IPS-15b (cell line): ENCODE results near the gene RAB37.

ENCODE experiments used
- H3K27me3 ChIP-seq: one replicate; pipeline ENCODE4 v1.6.1; 2013; ENCODE audit warnings: low read length; ENCODE audit not compliant: control insufficient read depth, insufficient read depth
- H3K36me3 ChIP-seq: one replicate; pipeline ENCODE4 v1.6.1; 2013; ENCODE audit warnings: low read length; ENCODE audit not compliant: control insufficient read depth, insufficient read depth
- H3K4me1 ChIP-seq: one replicate; pipeline ENCODE4 v1.6.1; 2013; ENCODE audit warnings: mild to moderate bottlenecking, low read length; ENCODE audit not compliant: control insufficient read depth, insufficient read depth
- H3K4me3 ChIP-seq: one replicate; pipeline ENCODE4 v1.5.1; 2013; ENCODE audit warnings: low read depth, low read length
- H3K9ac ChIP-seq: one replicate; pipeline ENCODE4 v1.6.1; 2013; ENCODE audit warnings: low read depth, mild to moderate bottlenecking, low read length
- H3K9me3 ChIP-seq: one replicate; pipeline ENCODE4 v1.6.1; 2013; ENCODE audit warnings: mild to moderate bottlenecking, low read length; ENCODE audit not compliant: control insufficient read depth, insufficient read depth

RAB37 gene

DNA sequence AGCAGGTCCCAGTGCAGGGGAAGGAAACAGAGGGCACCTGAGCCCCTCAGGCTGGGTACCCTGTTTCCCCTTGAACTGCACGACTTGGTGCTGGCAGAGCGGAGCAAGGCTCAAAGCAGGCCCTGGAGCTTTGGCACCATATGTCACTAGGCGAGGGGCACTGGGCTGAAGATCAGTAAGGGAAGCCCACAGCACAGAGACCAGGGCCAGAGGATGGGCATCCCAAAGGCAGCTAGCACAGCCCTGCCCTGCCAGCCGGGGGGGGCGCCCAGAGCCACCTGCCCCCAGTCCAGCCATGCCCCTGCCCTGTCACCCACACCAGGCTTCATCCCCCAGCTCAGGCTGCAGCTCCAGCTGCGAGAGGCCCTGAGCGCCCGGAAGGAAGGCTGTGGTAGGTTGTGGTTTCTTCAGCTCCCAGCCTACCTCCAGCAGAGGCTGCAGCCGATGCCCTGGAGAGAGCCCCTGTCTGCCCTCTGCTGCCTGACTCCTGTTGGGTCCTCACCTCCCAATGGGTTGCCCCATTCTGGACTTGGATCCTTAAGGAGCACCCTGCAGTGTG lies 22.3 kb downstream of the RAB37 start:
- Histone ChIP-seq H3K4me3 (no peak overlapping the region), H3K9ac (peak overlapping the region; percentile 54), H3K4me1 (peaks cover 22% of the 10 kb centered on the region), H3K27me3 (no peaks in the 10 kb centered on the region), H3K36me3 (no peaks in the 10 kb centered on the region), H3K9me3 (no peaks in the 10 kb centered on the region)

DNA sequence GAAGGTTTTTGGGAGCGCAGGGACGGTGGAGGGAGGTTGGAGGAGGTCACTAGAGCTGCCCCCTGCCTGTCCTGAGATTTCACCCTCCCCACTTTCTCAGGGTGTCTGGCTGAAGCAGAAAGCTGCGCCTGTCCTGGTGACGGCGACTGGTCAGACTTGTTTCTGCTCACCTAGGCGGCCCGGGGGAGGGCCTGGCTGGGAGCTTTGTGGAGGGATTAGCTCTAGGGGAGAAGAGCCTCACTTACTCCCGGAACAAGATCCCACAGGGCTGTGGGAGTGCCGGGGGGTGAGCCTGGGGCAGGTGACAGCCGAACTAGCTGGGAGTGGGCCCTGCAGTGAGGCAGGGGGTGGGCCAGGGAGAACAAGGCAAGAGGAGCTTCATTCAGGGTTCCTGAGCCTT lies 22.9 kb downstream of the RAB37 start:
- Histone ChIP-seq H3K27me3 (no peaks in the 10 kb centered on the region), H3K9ac (peak overlapping the region; percentile 54), H3K4me1 (peaks cover 22% of the 10 kb centered on the region), H3K36me3 (no peaks in the 10 kb centered on the region), H3K9me3 (no peaks in the 10 kb centered on the region), H3K4me3 (no peak overlapping the region)

DNA sequence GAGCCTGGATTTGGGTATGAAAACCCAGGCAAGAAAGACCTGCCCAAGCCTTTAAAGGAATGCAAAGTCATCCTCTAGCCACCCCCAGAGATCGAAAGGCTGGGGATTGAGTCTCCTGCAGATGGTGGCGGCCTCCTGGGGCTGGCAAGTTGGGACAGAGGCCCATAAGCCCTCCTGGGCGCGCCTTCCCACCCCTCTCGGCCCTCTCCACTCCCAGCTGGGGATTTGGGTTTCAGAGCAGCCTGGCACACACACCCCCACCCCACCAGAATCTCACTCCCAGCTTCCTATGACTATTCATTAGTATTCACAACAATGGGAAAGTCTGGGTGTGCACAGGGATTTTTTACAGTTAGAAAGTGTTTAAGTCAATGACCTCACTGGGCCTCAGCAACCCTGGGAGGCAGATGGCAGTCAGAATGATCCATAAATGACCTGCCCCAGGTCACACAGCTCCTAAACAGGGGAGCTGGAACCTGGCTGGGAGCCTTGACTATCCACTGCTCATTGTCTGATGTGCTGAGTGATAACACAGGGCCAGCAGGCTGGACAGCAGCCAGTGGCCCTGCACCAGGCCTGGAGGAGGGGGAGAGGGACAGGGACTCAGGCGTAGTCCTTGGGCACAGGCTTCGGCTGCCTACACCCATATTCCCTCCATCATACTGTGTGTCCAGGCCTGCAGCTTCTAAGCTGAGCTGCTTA lies 23.5 kb downstream of the RAB37 start:
- Histone ChIP-seq H3K4me3 (peak overlapping the region; percentile 13), H3K36me3 (peaks cover under 1% of the 10 kb centered on the region), H3K27me3 (no peaks in the 10 kb centered on the region), H3K4me1 (peaks cover 22% of the 10 kb centered on the region), H3K9ac (peak overlapping the region; percentile 54), H3K9me3 (no peaks in the 10 kb centered on the region)

DNA sequence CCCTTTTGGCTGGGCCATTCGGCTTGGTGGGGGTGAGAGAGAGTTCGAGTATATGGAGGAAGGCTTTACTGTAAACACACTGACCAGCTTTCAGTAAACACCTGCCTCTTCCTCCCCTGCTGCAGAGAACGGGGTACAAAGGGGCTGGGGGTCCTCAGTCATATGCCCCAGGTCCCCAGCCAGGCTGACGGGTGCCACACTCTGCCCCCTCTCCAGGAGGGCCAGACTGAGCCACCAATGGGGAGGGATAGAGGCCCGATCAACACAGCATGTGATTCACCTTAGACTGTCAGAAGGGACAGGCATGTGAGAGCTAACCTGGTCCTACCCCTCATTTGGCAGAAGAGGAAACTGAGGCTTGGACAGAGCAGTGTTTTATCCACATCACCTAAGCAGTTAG lies 24.4 kb downstream of the RAB37 start:
- no peak overlapping the region for H3K4me3 ChIP-seq
- H3K27me3 ChIP-seq = no peaks in the 10 kb centered on the region
- H3K9me3 ChIP-seq = no peaks in the 10 kb centered on the region
- H3K36me3 ChIP-seq = peaks cover 4% of the 10 kb centered on the region
- H3K9ac ChIP-seq = no peak overlapping the region
- peaks cover 22% of the 10 kb centered on the region for H3K4me1 ChIP-seq

DNA sequence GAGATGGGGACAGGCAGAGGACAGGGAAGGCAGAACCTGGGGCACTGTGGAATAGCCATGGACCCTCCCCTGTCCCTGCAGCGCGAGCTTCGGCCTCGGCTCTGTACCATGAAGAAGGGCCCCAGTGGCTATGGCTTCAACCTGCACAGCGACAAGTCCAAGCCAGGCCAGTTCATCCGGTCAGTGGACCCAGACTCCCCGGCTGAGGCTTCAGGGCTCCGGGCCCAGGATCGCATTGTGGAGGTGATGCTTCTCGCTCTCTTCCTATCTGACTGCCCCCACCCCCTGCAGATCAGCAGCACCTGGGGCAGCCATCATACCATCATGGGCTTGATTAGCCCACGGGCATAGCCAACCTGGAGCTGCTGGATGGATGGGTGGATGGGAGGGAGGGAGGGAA lies 24.9 kb downstream of the RAB37 start:
- Histone ChIP-seq H3K36me3 (peaks cover 4% of the 10 kb centered on the region), H3K27me3 (no peaks in the 10 kb centered on the region), H3K4me1 (peaks cover 22% of the 10 kb centered on the region), H3K4me3 (no peak overlapping the region), H3K9me3 (no peaks in the 10 kb centered on the region), H3K9ac (no peak overlapping the region)

DNA sequence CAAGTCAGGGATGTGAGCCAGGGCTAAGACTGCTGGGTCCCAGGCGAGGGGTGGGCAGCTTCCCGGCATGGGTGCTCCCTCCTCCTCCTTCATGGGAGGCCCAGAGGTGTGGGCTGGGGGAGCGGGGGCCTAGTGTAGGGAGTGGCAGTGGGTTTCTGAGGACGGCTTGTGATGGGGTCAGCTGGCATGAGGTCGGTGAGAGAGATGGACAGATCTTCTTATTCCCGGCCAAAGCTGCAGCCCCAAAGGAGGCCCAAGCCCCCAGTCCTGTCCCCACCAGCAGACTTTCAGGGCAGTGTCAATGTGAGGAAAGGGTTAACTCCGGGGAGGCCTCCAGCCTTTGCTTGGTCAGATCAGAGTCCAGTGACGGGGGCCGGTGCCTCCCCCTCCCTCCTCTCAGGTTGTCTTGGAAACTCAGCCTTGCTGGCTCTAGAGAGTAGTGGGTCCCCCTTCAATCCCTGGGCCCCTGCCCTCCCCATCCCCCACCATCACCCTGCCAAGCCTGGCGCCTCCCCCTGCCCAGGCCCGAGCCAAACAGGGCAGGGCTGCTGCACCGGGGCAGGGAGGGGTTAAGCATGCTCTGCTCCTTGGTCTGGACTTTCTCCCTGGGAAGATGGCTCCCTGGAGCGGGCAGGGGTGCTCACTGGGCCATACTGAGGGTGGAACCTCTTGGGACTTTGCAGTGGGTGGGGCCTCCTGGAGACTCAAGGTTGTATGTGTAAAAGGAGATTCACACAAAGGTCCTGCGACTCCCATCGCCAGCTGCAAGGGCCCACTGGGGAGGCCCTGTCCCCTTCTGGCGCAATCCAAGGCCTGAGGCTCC lies 26.7 kb downstream of the RAB37 start:
- Histone ChIP-seq H3K36me3 (peaks cover 9% of the 10 kb centered on the region), H3K4me1 (peaks cover 19% of the 10 kb centered on the region), H3K9ac (no peak overlapping the region), H3K9me3 (no peaks in the 10 kb centered on the region), H3K27me3 (no peaks in the 10 kb centered on the region), H3K4me3 (no peak overlapping the region)

DNA sequence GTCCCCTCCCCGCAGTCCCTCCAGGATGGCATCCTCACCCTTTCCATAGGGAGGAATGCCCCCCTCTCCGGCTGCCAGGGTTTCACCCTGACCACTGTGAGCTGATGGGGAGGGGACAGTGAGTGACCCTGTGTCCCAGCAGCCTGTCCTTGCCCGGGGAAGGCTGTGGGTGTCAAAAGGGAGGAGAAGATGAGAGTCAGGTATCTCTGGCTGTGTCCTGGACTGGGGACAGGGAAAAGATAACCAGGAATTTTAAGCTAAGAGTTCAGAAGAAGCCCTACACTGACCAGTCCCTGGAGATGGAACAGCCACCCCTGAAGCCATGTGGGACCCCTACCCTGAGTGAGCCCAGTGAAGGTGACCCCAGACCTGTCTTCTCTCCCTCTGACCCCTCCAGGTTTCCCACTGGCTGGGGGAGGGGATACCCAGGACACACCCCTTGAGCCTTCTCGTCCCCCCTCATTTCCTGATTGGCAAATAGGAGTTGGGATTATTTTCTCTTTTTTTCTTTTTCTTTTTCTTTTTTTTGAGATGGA lies 27.8 kb downstream of the RAB37 start:
- peaks cover 13% of the 10 kb centered on the region for H3K4me1 ChIP-seq
- H3K9ac ChIP-seq = no peak overlapping the region
- peaks cover 11% of the 10 kb centered on the region for H3K36me3 ChIP-seq
- no peaks in the 10 kb centered on the region for H3K27me3 ChIP-seq
- H3K9me3 ChIP-seq = no peaks in the 10 kb centered on the region
- H3K4me3 ChIP-seq = no peak overlapping the region

DNA sequence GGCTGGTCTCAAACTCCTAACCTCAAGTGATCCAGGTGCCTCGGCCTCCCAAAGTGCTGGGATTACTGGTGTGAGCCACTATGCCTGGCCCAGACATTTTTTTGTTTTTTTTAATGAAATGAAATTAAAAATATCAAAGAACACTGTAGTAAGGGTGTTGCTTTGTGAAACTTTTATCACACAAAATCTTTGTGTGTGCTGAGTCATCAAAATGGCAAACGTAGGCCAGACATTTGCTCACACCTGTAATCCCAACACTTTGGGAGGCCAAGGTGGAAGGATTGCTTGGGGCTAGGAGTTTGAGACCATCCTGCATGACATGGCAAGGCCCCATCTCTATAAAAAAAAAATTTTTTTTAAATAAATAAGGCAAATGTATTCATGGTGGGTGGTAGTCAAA lies 29.4 kb downstream of the RAB37 start:
- H3K4me1 ChIP-seq = peaks cover under 1% of the 10 kb centered on the region
- no peaks in the 10 kb centered on the region for H3K9me3 ChIP-seq
- peaks cover 22% of the 10 kb centered on the region for H3K36me3 ChIP-seq
- no peaks in the 10 kb centered on the region for H3K27me3 ChIP-seq
- H3K4me3 ChIP-seq = no peak overlapping the region
- H3K9ac ChIP-seq = no peak overlapping the region

DNA sequence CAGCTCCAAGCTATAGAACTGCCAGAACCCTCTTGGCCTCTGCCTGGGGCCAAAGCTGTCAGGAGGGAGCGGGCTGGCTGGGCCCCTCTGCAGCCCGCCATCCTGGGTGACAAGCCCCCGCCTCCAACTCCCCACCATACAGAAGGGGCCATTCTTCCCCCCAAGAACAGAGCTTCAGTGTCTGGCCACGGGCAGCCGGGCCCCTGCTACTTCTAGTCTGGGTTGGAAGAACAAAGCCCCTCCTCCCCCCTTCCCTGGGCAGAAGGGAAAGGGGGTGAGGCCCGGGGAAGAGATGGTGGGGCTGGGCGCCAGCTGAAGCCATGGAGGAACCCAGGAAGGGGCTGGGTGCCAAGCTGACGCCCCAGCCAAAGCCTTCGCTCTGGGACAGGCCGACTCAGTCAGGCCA lies 30.1 kb downstream of the RAB37 start:
- H3K4me3 ChIP-seq = no peak overlapping the region
- no peaks in the 10 kb centered on the region for H3K4me1 ChIP-seq
- H3K9me3 ChIP-seq = no peaks in the 10 kb centered on the region
- H3K27me3 ChIP-seq = no peaks in the 10 kb centered on the region
- no peak overlapping the region for H3K9ac ChIP-seq
- H3K36me3 ChIP-seq = peaks cover 28% of the 10 kb centered on the region

DNA sequence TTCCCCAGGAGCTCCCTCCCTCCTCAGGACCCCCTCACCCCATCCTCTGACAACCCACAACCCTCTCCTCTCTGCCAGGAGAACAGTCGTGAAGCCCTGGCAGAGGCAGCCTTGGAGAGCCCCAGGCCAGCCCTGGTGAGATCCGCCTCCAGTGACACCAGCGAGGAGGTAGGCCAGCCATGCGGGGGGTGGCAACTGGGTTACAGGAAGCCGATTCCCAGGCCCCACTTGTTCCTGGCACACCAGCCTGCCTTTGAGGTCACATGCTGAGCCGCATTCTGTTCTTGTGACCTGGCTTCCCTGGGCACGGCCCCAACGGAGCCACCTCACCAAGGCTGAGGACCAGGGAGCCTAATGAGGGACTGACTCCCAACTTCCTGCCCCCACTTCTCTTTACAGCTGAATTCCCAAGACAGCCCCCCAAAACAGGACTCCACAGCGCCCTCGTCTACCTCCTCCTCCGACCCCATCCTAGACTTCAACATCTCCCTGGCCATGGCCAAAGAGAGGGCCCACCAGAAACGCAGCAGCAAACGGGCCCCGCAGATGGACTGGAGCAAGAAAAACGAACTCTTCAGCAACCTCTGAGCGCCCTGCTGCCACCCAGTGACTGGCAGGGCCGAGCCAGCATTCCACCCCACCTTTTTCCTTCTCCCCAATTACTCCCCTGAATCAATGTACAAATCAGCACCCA lies 31.2 kb downstream of the RAB37 start:
- Histone ChIP-seq H3K9ac (no peak overlapping the region), H3K4me1 (no peaks in the 10 kb centered on the region), H3K4me3 (no peak overlapping the region), H3K36me3 (peaks cover 39% of the 10 kb centered on the region), H3K27me3 (no peaks in the 10 kb centered on the region), H3K9me3 (no peaks in the 10 kb centered on the region)

DNA sequence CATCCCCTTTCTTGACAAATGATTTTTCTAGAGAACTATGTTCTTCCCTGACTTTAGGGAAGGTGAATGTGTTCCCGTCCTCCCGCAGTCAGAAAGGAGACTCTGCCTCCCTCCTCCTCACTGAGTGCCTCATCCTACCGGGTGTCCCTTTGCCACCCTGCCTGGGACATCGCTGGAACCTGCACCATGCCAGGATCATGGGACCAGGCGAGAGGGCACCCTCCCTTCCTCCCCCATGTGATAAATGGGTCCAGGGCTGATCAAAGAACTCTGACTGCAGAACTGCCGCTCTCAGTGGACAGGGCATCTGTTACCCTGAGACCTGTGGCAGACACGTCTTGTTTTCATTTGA lies 31.7 kb downstream of the RAB37 start:
- H3K4me3 ChIP-seq = no peak overlapping the region
- no peak overlapping the region for H3K9ac ChIP-seq
- H3K9me3 ChIP-seq = no peaks in the 10 kb centered on the region
- H3K27me3 ChIP-seq = no peaks in the 10 kb centered on the region
- no peaks in the 10 kb centered on the region for H3K4me1 ChIP-seq
- H3K36me3 ChIP-seq = peaks cover 44% of the 10 kb centered on the region
